KBM-7 (cell line): ENCODE data around the gene PAFAH1B1.
"Not testable (repeated sequence)": the region's sequence is repeated elsewhere in the genome, so short reads cannot be mapped to it uniquely, and the experiment has no call there.

ENCODE experiments used
- DNase-seq: peaks from one replicate; pipeline ENCODE4 v3.0.0-alpha.2; 2015
- in situ Hi-C: fragments of 300-500 bp; cut with MboI; formaldehyde crosslinking; loops from 2 replicates; pipeline ENCODE4 v1.14.3; 2020; ENCODE audit warnings: low sequenced_read_pairs, low pct_unique_long_range_greater_than_20kb, mixed read lengths

Gene PAFAH1B1

DNA sequence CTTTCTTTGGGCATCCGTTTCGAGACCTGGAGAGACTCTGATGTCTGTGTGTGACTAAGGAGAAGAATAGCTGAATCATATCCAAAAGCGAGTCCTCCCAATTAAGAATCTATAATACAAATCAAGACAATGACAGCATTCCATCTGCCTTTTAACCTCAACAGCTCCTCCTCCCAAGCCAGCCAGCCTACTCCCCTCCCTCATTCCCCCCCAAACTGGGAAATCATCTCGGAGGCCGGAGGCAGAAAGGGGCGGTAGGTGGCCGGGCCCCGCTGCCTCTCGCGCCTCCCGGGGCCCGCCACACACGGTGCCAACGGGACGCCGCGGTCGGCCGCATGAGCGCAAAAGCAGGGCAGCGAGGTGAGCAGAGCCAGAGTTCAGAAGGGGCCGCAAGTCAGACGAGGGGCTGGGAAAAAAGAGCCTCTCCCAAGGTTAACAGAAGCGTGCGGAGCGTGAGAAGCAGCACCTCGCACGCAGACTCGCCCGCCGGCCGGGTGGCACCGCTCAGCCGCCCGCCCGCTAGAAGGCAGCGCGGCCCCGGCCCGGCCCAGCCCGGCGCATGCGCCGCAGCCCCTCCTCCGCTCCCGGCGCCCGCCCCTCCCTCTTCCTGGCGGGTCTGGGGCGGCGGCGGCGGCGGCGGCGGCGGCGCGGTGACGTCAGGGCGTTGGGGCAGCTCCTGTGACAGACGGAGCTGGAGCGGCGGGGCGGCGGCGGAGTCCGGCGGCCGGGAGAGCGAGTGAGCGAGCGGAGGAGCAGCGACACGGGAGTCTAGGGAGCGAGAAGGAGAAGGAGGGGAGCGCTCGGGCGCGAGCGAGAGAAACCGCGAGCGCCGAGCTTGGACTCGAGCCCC lies at the start of gene PAFAH1B1:
TSS of gene PAFAH1B1 (plus strand) at position 684 of the 850 bp plus-strand sequence. CDS start 44,635 bp downstream, outside the sequence.
- peak; percentile 91 for DNase-seq
- in situ Hi-C loops, result no loop called here

DNA sequence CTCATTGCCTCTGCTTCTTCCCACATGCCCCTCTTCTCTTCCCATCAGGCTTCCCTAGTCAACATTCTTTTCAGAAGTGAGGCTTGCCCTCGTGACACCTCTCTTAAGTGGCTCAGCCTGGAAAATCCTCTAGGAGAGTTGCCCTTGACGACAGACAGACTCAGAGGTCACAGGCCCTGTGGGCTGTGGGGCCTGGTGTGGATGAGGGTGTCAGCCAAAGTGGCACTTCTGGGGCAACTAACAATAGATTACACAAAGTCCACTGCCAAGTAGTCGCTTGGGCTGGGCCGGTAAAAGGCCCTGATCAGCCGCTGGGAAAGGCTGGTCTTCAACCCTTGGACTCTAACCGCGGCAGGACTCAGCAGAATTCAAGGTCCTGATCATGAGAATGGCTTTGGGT lies 48.1 kb upstream of the PAFAH1B1 start:
- in situ Hi-C loops, result no loop called here
- no peak for DNase-seq

DNA sequence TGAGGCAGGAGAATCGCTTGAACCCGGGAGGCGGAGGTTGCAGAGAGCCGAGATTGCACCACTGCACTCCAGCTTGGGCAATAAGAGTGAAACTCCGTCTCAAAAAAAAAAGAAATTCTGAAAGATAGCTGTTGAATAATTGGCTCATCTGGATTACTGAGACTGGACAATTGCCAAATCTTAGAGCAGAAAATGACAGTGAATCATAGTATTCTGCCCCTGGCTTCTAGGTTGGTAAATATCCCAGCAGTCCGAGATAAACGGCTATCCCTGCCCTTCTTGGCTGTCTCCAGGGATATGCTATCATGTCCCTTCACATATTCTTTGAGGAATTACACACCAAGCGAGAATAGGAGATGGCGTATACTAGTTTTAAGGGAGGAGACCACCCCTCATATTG lies 46.3 kb upstream of the PAFAH1B1 start:
- in situ Hi-C loops, result no loop called here
- DNase-seq, result no peak

DNA sequence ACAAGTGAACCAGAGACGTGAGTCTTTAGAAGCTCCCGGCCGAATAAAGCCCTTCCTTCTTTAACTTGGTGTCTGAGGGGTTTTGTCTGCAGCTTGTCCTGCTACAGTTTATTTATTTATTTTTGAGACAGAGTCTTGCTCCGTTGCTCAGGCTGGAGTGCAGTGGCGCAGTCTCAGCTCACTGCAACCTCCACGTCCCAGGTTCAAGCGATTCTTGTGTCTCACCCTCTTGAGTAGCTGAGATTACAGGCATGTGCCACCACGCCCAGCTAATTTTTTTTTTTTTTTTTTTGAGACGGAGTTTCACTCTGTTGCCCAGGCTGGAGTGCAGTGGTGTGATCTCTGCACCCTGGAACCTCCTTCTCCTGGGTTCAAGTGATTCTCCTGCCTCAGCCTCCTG lies 45.4 kb upstream of the PAFAH1B1 start:
- DNase-seq, in situ Hi-C loops: not testable (repeated sequence)

- in situ Hi-C loops, result no loop called here
These were observed 43.9 kb upstream of the PAFAH1B1 start for GRCh38 chr17:2549392-2550211.

GRCh38 chr17:2551493-2551892 lies 42.0 kb upstream of the PAFAH1B1 start:
- in situ Hi-C loops, result no loop called here
- DNase-seq, result no peak

More at GRCh38 chr17:2549392-2550211, 43.9 kb upstream of the PAFAH1B1 start:
- DNase-seq, result no peak

DNA sequence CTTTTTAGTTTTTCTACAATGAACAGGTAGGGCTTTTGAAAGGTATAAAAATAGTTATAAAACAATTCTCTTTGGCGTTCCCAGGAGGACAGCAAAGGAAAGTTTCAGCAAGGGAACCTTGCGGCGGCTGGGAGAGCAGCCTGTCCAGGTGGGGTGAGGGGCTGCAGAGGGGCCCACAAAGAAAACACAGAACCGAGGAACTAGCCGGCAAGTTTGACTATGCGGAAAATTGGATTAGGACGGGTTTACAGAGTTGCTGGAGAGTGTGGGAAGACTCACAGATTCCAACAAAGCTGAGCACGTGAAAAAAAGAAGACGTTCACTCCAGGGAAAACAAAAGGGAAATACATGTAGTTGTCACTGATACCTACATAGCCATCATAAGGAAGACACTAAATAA lies 41.5 kb upstream of the PAFAH1B1 start:
- in situ Hi-C loops, result no loop called here
- no peak for DNase-seq

DNA sequence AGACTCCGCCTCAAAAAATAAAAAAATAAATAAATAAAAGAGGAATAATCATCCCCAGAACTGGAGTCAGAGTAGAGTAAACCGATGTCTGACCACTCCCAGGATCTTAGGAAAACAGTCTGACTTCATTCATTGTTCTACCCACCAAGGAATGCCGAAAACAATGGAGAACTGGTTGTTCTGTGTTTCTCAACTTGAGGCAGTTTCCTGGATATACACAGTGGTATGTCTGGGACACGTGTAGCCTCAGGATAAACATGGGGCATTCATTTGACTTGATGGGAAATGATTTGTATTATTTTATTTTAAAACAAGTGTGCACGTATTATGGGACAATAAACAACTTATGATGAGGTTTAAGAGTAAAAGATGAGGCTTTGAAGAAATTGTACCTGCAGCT lies 32.8 kb upstream of the PAFAH1B1 start:
- in situ Hi-C loops, result no loop called here
- no peak for DNase-seq

- DNase-seq, result no peak
- in situ Hi-C loops, result no loop called here
These were observed 31.1 kb upstream of the PAFAH1B1 start for GRCh38 chr17:2562162-2562858.

GRCh38 chr17:2563061-2563460 lies 30.4 kb upstream of the PAFAH1B1 start:
- DNase-seq, result no peak

DNA sequence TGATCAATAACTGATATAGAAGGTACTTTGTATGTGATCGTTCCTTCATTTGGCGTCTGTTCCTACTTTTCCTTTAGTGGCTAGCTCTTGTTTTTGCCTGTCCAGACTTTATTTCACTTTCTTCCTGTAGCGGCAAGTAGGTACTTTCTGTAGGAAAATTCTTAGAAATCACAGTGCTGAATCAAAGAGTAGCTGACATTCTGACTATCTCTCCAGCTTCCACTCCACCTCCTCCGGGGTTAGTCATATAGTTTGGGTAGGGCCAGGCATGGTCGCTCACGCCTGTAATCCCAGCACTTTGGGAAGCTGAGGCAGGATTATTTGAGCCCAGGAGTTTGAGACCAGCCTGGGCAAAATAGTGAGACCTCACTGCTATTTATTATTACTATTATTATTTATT lies 29.9 kb upstream of the PAFAH1B1 start:
- in situ Hi-C loops, result no loop called here
- DNase-seq, result no peak

More at GRCh38 chr17:2563061-2563460, 30.4 kb upstream of the PAFAH1B1 start:
- in situ Hi-C loops, result no loop called here

DNA sequence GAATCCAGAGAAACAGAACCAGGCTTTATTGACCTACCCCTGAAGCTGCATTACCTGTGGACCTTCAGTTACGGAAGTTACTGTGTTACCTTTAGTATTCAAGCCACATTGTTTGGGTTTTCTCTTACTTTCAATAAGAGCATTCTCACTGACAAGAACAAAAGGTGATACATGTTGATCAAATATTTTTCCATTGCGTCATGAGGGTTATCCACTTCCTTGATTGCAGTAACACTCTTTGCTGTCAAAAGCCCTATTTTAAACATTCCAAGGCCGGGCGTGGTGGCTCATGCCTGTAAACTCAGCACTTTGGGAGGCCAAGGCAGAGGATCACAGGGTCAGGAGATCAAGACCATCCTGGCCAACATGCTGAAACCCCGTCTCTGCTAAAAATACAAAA lies 28.6 kb upstream of the PAFAH1B1 start:
- in situ Hi-C loops, result no loop called here
- no peak for DNase-seq

GRCh38 chr17:2566056-2566455 lies 27.4 kb upstream of the PAFAH1B1 start:
- no peak for DNase-seq
- in situ Hi-C loops, result no loop called here

GRCh38 chr17:2571523-2572303 lies 21.7 kb upstream of the PAFAH1B1 start:
- in situ Hi-C loops, result no loop called here
- DNase-seq, result no peak

DNA sequence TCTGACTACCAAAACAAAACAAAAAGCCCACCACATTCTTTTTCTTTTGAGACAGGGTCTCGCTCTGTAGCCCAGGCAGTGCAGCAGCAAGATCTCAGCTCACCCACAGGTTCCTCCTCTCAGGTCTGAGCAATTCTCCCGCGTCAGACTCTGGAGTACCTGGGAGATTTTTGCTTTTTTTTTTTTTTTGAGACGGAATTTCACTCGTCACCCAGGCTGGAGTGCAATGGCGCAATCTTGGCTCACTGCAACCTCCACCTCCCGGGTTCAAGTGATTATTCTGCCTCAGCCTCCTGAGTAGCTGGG lies 21.2 kb upstream of the PAFAH1B1 start:
- in situ Hi-C loops, result not testable (repeated sequence)

GRCh38 chr17:2580151-2580550 lies 13.3 kb upstream of the PAFAH1B1 start:
- DNase-seq, result no peak
- in situ Hi-C loops, result no loop called here

More for the DNA sequence above, 21.2 kb upstream of the PAFAH1B1 start:
- peak; percentile 35 for DNase-seq

GRCh38 chr17:2580661-2581060 lies 12.8 kb upstream of the PAFAH1B1 start:
- no peak for DNase-seq
- in situ Hi-C loops, result no loop called here

DNA sequence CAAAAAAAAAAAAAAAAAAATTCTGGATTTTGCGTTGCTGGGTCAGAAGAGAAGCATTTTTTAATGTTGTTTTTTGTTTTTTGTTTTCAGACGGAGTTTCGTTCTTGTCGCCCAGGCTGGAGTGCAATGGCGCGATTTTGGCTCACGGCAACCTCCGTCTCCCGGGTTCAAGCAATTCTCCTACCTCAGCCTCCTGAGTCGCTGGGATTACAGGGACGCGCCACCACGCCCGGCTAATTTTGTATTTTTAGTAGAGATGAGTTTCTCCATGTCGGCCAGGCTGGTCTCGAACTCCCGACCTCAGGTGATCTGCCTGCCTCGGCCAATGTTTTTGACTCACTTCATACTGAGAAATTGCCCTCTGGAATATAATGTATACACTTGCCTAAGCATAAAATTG lies 11.0 kb upstream of the PAFAH1B1 start:
- DNase-seq, result no peak
- in situ Hi-C loops, result no loop called here

GRCh38 chr17:2591040-2591640 lies 2.3 kb upstream of the PAFAH1B1 start:
- in situ Hi-C loops, result no loop called here
- DNase-seq, result no peak
